GM18870 (cell line): ENCODE measurements around the gene DIO2.

Experiments
- ATAC-seq: cut with Tn5 transposase; IDR thresholded peaks from one replicate; pipeline ENCODE4 v1.9.1; 2021; ENCODE audit warnings: moderate library complexity; ENCODE audit not compliant: unreplicated experiment

Gene DIO2

DNA sequence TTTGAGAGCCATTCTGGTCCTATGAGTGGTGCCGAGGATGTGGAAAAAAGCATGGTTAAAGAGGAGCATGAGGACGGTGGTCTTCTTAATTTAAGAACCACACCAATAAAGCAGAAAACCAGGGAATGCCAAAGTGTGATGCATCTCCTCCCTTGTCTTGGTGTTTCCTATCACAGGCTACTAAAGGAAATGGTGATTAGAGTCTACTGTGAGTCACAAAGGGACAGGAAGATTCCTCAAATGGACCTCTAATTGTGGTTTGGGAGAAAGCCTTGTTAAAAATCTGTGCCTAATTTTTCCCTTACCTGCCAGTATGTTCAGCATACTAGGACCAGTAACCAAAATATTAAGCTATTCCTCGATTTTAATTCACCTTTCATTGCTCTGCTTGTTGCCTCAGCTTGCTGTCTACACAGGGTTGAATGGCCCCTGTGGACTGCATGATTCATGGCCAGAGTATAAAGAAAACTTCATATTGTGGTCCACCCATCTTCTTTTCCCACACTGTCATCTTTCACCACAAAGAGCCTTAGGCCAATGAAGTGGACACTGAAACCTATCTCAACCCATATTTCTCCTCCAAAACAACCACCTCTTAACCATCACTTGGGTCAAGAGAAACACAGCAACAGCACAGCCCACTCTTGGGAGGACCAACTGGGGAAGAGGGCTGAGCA, 38.8 kb downstream of the DIO2 start:
- no peak for ATAC-seq

DNA sequence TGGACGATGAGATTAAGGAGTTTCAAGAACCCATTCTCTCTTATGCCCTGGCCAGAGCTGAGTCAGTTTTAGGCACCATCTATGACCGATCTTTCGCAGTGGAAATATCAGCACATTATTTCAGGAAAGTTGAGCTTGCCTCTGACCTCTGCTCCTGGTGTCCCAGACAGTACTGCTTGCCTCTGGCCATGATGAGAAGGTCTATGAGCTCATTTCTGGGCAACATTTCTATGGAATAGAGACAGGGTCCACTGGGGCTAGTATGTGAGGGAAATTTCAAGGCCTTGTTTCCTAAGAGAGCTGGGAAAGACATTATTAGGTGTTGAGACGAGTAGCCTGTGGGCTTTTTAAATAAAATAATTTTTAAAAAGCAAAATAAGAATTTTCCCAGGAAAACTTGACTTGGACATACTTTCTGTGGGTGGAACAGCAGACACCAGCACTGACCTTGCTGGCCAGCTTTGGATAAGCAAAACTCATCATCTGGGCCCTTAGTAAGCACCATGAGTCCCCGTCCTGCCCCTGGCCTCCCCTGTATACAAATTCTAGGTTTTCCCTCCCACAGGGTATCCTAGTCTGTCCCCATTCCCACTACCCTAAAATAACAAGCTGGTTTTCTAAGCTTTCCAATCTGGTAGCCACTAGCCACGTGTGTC, 43.4 kb downstream of the DIO2 start:
- no peak for ATAC-seq

GRCh38 chr14:80164991-80165721, 46.1 kb downstream of the DIO2 start:
- ATAC-seq = no peak

DNA sequence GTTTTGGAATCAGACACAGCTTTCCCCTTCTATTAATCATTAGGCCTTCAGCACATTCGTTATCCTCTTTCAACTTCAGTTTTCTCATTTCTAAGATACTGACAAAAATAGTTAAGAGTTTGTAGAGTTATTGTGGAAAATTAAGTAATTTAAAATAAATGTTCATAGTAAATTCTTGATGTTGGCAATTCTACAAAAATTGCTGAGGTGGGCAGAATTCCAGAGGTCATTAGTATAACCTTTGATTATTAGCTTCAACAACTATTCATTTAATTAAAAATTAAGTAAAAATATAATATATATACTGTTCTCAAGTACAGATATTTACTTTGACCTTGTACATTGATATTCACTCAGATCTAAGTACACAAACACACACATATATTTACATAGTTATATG, 58.5 kb downstream of the DIO2 start:
- no peak for ATAC-seq

GRCh38 chr14:80152166-80152565, 59.1 kb downstream of the DIO2 start:
- no peak for ATAC-seq

DNA sequence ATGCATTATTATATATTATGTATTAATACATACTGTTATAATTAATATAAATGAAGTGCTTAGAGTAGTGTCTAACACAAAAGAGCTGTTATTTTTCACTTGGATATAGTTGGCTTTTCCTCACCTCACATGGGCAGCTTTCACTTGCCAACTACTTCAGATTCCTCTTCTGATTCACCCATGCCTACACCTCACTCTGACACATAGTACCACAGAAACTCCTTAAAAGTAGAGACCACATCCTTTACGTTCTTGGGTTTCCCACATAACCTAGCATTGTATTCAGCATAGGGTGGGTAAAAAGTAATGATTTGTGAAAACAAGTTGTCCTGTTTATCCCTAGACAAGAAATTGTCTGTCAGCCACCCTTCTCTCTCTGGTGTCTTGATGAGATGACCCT, 61.0 kb downstream of the DIO2 start:
- ATAC-seq = no peak
